SK-N-SH (cell line): ENCODE results near the gene RNASE8. TPM values are rescaled to one million over a fixed set of nuclear protein-coding genes. Genes with fewer than 3 reads are reported as not detected.
A peak's percentile ranks its signal among the peaks of the same experiment; 100 is the strongest.

Source experiments
- CTCF ChIA-PET: fragments of 300-600, 350-600 bp; formaldehyde crosslinking; extraction: SDS; loops from one replicate; lab custom pipeline; 2021; lab: Yijun Ruan, JAX
- POLR2A ChIA-PET: fragments of 350-600 bp; sonication (Branson Sonifier 250); formaldehyde crosslinking; extraction: SDS; loops from one replicate; lab custom pipeline; 2020; ENCODE audit warnings: antibody characterized with exemption, inconsistent platforms; lab: Yijun Ruan, JAX
- DNase-seq: peaks from one replicate; pipeline ENCODE4 v3.0.0; 2012
- H2AFZ ChIP-seq: fragments of 200-600 bp; sonication (generic); 2 replicates; pipeline ENCODE4 v1.8.1; 2016; ENCODE audit warnings: antibody characterized with exemption, mild to moderate bottlenecking, low read depth
- H3F3A ChIP-seq: fragments of 200-600 bp; sonication (generic); replicated peaks from 2 replicates; pipeline ENCODE3; 2016; ENCODE audit warnings: antibody characterized with exemption, mild to moderate bottlenecking; ENCODE audit not compliant: insufficient read depth
- H3K27ac ChIP-seq, 2 experiments: fragments of 200-500 bp in 1 of 2; fragments of 200-600 bp in 1 of 2; sonication (Bioruptor generic) in 1 of 2; sonication (generic), shearing (Covaris generic) in 1 of 2; 2 replicates each; pipeline versions ENCODE4 v1.5.1 to v1.6.1; 2014 to 2016; ENCODE audit warnings: low read depth in 2 of 2, inconsistent platforms in 1 of 2, low read length in 1 of 2, mild to moderate bottlenecking in 1 of 2, mixed read lengths in 1 of 2
- H3K27me3 ChIP-seq: fragments of 200-600 bp; sonication (generic), shearing (Covaris generic); 2 replicates; pipeline ENCODE4 v1.6.1; 2016; ENCODE audit warnings: mixed run types; ENCODE audit not compliant: insufficient read depth
- H3K36me3 ChIP-seq, 2 experiments: fragments of 200-500 bp in 1 of 2; fragments of 200-600 bp in 1 of 2; sonication (Bioruptor generic) in 1 of 2; sonication (generic) in 1 of 2; replicated peaks in 1 of 2; 2 replicates each; pipeline versions ENCODE3 to v1.5.1; 2014 to 2016; ENCODE audit warnings: low read length in 1 of 2, mild to moderate bottlenecking in 1 of 2; ENCODE audit not compliant: insufficient read depth in 2 of 2, control insufficient read depth in 1 of 2
- H3K4me1 ChIP-seq, 2 experiments: fragments of 200-500 bp in 1 of 2; fragments of 200-600 bp in 1 of 2; sonication (Bioruptor generic) in 1 of 2; sonication (generic), shearing (Covaris generic) in 1 of 2; 2 replicates each; pipeline versions ENCODE4 v1.5.1 to v1.6.1; 2014 to 2016; ENCODE audit warnings: low read depth in 1 of 2, low read length in 1 of 2, mixed run types in 1 of 2; ENCODE audit not compliant: insufficient read depth in 2 of 2, control insufficient read depth in 1 of 2
- H3K4me2 ChIP-seq: fragments of 200-600 bp; sonication (generic), shearing (Covaris generic); 2 replicates; pipeline ENCODE4 v1.6.1; 2017; ENCODE audit warnings: mixed run types
- H3K4me3 ChIP-seq, 2 experiments: fragments of 200-500 bp in 1 of 2; fragments of 200-600 bp in 1 of 2; sonication (Bioruptor generic) in 1 of 2; sonication (generic), shearing (Covaris generic) in 1 of 2; 2 replicates each; pipeline versions ENCODE4 v1.5.1 to v1.8.1; 2014 to 2016; ENCODE audit warnings: low read depth in 2 of 2, inconsistent platforms in 1 of 2, low read length in 1 of 2, mild to moderate bottlenecking in 1 of 2, mixed read lengths in 1 of 2, moderate library complexity in 1 of 2
- H3K79me2 ChIP-seq: fragments of 200-600 bp; sonication (generic); 2 replicates; pipeline ENCODE4 v1.8.1; 2017; ENCODE audit warnings: mild to moderate bottlenecking; ENCODE audit not compliant: insufficient read depth
- H3K9ac ChIP-seq: fragments of 200-600 bp; sonication (generic); 2 replicates; pipeline ENCODE4 v1.6.1; 2017; ENCODE audit warnings: mixed run types
- H3K9me2 ChIP-seq: fragments of 200-600 bp; sonication (generic); 2 replicates; pipeline ENCODE4 v1.6.1; 2017; ENCODE audit warnings: mixed run types
- H3K9me3 ChIP-seq: fragments of 200-600 bp; sonication (generic); 2 replicates; pipeline ENCODE4 v1.6.1; 2017; ENCODE audit warnings: mixed run types, mild to moderate bottlenecking, moderate library complexity
- H4K20me1 ChIP-seq: fragments of 200-600 bp; sonication (generic); 2 replicates; pipeline ENCODE4 v1.6.1; 2017; ENCODE audit warnings: mild to moderate bottlenecking, mixed run types; ENCODE audit not compliant: insufficient read depth
- ELF1 ChIP-seq: IDR thresholded peaks from 2 replicates; pipeline ENCODE4 v1.4.0; 2012
- EP300 ChIP-seq, 2 experiments: IDR thresholded peaks; 2 replicates each; pipeline versions ENCODE4 v1.4.0 to v1.6.1; 2012; ENCODE audit warnings: borderline replicate concordance in 1 of 2, low read depth in 1 of 2, low read length in 1 of 2
- EZH2phosphoT487 ChIP-seq: fragments of 200-600 bp; sonication (generic); IDR thresholded peaks from 2 replicates; pipeline ENCODE4 v1.6.1; 2017; ENCODE audit warnings: low read depth, mixed run types, mild to moderate bottlenecking, antibody characterized with exemption, moderate library complexity, borderline replicate concordance
- FOSL2 ChIP-seq: IDR thresholded peaks from 2 replicates; pipeline ENCODE4 v1.4.0; 2012; ENCODE audit warnings: low read depth, mild to moderate bottlenecking, moderate library complexity, borderline replicate concordance
- FOXJ3 ChIP-seq: sonication (generic); formaldehyde crosslinking; IDR thresholded peaks from 2 replicates; pipeline ENCODE4 v1.5.1; 2020; ENCODE audit warnings: mild to moderate bottlenecking, missing genetic modification reagents
- GABPA ChIP-seq: IDR thresholded peaks from 2 replicates; pipeline ENCODE4 v1.4.0; 2012; ENCODE audit warnings: low read depth, mild to moderate bottlenecking
- JUND ChIP-seq: IDR thresholded peaks from 2 replicates; pipeline ENCODE4 v1.4.0; 2012
- MEF2A ChIP-seq: IDR thresholded peaks from 2 replicates; pipeline ENCODE4 v1.4.0; 2012; ENCODE audit warnings: low read depth, borderline replicate concordance
- NFIC ChIP-seq: IDR thresholded peaks from 2 replicates; pipeline ENCODE4 v1.4.0; 2012; ENCODE audit warnings: borderline replicate concordance
- NRF1 ChIP-seq: IDR thresholded peaks from 2 replicates; pipeline ENCODE4 v1.6.1; 2012; ENCODE audit warnings: low read depth, mild to moderate bottlenecking, low read length
- RFX5 ChIP-seq: IDR thresholded peaks from 2 replicates; pipeline ENCODE4 v1.6.1; 2012; ENCODE audit warnings: mild to moderate bottlenecking, improper control_type of control experiment, low read length
- RXRA ChIP-seq: IDR thresholded peaks from 2 replicates; pipeline ENCODE4 v1.4.0; 2012; ENCODE audit warnings: low read depth, mild to moderate bottlenecking, borderline replicate concordance
- SIN3A ChIP-seq: IDR thresholded peaks from 2 replicates; pipeline ENCODE4 v1.6.1; 2012; ENCODE audit warnings: low read depth, mild to moderate bottlenecking, low read length, moderate library complexity, borderline replicate concordance
- SMC3 ChIP-seq: IDR thresholded peaks from 2 replicates; pipeline ENCODE4 v1.6.1; 2012; ENCODE audit warnings: low read depth, low read length, improper control_type of control experiment
- TAF1 ChIP-seq: IDR thresholded peaks from 2 replicates; pipeline ENCODE4 v1.6.1; 2012; ENCODE audit warnings: low read depth, mild to moderate bottlenecking, low read length, moderate library complexity, borderline replicate concordance
- TCF12 ChIP-seq: IDR thresholded peaks from 2 replicates; pipeline ENCODE4 v1.4.0; 2012
- USF1 ChIP-seq: IDR thresholded peaks from 2 replicates; pipeline ENCODE4 v1.4.0; 2012; ENCODE audit warnings: low read depth, borderline replicate concordance
- YY1 ChIP-seq: IDR thresholded peaks from 2 replicates; pipeline ENCODE4 v1.4.0; 2012; ENCODE audit warnings: low read depth, mild to moderate bottlenecking
- ZBTB33 ChIP-seq: IDR thresholded peaks from 2 replicates; pipeline ENCODE4 v1.4.0; 2012; ENCODE audit warnings: low read depth, borderline replicate concordance
- WGBS: methylation state at CpG from one replicate; pipeline ENCODE4 v1.1.6; 2017; ENCODE audit warnings: low lambda C conversion rate; 5-methylcytosine and 5-hydroxymethylcytosine counted together
- polyA plus RNA-seq, 3 experiments: library from polyadenylated mRNA; depleted of rRNA; stranded (reverse); fragments of >200 nt; gene quantifications; 2 replicates each; pipeline ENCODE4 v1.2.3, GENCODE V29; 2012
- TF ChIP-seq, protein P1 (sequence below): IDR thresholded peaks from 2 replicates; pipeline ENCODE4 v1.4.0; 2012; ENCODE audit warnings: low read depth

Gene RNASE8
- polyA plus RNA-seq, 1 of the 3 experiments (the other 2 are of a cell fraction), result not detected

DNA sequence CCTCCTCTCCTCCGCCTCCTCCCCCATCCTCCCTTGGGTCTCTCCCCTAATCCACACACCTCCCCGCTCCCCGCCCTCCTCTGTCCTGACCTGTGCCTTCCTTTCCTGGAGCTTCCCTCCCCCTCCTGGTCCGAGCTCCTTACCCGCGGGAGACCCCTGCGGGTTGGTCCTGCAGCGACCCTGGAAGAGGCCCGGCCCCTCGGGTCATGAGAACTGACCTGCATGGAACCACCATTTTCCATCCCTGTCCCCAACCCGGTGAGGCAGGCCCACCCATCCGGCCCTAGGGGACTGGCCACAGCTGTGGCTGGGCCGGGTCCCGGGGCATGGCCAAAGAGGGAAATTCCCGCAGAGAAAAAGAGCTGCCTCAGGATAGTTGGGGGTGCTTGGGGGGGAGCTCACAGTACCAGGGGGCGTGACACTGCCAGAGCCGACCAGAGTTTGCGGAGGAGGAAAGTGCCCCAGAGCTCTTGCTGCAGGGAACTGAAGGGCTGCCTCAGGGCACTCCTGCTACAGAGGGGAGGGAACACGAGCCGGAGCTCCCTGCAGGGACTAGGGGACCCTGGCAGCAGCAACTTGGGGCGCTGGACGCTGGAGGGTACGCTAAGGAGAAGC, 13.1 kb downstream of the RNASE8 start:
- POLR2A ChIA-PET, result interaction anchor here (0.7 to 2.7 kb wide), 12 partner anchors 9 to 728 kb away, joined by 3 to 19 read pairs (median 8); partner anchors contain the start of genes PARP2, TMEM253 and ZNF219

GRCh38 chr14:21071225-21072030, 13.8 kb downstream of the RNASE8 start:
- Histone ChIP-seq H3K9me2 (no peaks in the 10 kb centered on the region), H4K20me1 (0 out of 2 replicates have a peak, but pooled peaks cover 8% of the 10 kb centered on the region), H3K27ac (peak overlapping the region; percentile 98 to 99), H3K27me3 (no peaks in the 10 kb centered on the region), H3K4me3 (peak overlapping the region; percentile 81 to 89), H3K4me1 (peaks cover 22 to 37% of the 10 kb centered on the region in 2 experiments), H3K79me2 (peaks cover 57% of the 10 kb centered on the region), H3K9me3 (no peaks in the 10 kb centered on the region), H3K9ac (peak overlapping the region; percentile 93), H3F3A (peaks cover 30% of the 10 kb centered on the region), H3K4me2 (peak overlapping the region; percentile 95), H3K36me3 (peaks cover 29 to 40% of the 10 kb centered on the region in 2 experiments), H2AFZ (no peak overlapping the region; the same call in 1 of the 2 replicates)
- 5% methylated on average over 26 of the region's 37 CpGs for WGBS
- CTCF ChIA-PET, result interaction anchor here (0.9 to 13.2 kb wide), 17 partner anchors 10 to 101 kb away, joined by 3 to 296 read pairs (median 5); partner anchors contain the start of genes TMEM253, TPPP2 and ZNF219
- DNase-seq, result peak; percentile 95
- POLR2A ChIA-PET, result interaction anchor here (0.9 to 2.7 kb wide), 12 partner anchors 9 to 728 kb away, joined by 3 to 19 read pairs (median 8); partner anchors contain the start of genes PARP2, TMEM253 and ZNF219
- TF ChIP-seq SMC3, result no peak
- no peak for TF ChIP-seq EZH2phosphoT487
- no peak for TF ChIP-seq SIN3A
- no peak for TF ChIP-seq USF1
- TF ChIP-seq, protein P1, sequence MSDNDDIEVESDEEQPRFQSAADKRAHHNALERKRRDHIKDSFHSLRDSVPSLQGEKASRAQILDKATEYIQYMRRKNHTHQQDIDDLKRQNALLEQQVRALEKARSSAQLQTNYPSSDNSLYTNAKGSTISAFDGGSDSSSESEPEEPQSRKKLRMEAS, result peak; percentile 62
- no peak for TF ChIP-seq ELF1
- TF ChIP-seq RXRA, result no peak
- TF ChIP-seq NRF1, result no peak
- TF ChIP-seq EP300 (IDR thresholded peaks at IDR 0.05; ENCODE audit: borderline replicate concordance in 1 of 2, low read depth in 1 of 2, low read length in 1 of 2), result peak in 1 of 2 experiments; percentile 25; a peak in 1 of 4 replicates
- TF ChIP-seq MEF2A, result no peak
- no peak for TF ChIP-seq JUND
- TF ChIP-seq FOXJ3, result no peak
- TF ChIP-seq GABPA, result 0 out of 2 replicates have a peak, but pooled peaks have one; percentile 10
- TF ChIP-seq TAF1, result peak; percentile 55; the same call in 1 of the 2 replicates
- no peak for TF ChIP-seq YY1

More for the DNA sequence above, 13.1 kb downstream of the RNASE8 start:
- CTCF ChIA-PET, result interaction anchor here (0.7 to 13.2 kb wide), 17 partner anchors 12 to 100 kb away, joined by 3 to 296 read pairs (median 5); partner anchors contain the start of genes TMEM253, TPPP2 and ZNF219
- peak; percentile 71 for DNase-seq
- TF ChIP-seq RXRA, result no peak
- no peak for TF ChIP-seq RFX5
- TF ChIP-seq ZBTB33, result no peak
- no peak for TF ChIP-seq FOSL2
- no peak for TF ChIP-seq EZH2phosphoT487
- no peak for TF ChIP-seq NFIC
- no peak for TF ChIP-seq TCF12
- peak; percentile 58; the same call in 1 of the 2 replicates for TF ChIP-seq SIN3A
- TF ChIP-seq, all 33 proteins: peak for 1
- H3K4me3 ChIP-seq, result peak overlapping the region; percentile 81 to 89
- no peaks in the 10 kb centered on the region for H3K9me3 ChIP-seq
- no peaks in the 10 kb centered on the region for H3K27me3 ChIP-seq
- 1% methylated on average over 20 of the region's 23 CpGs for WGBS
- H3F3A ChIP-seq, result peaks cover 30% of the 10 kb centered on the region
- peak overlapping the region; percentile 39; the same call in 1 of the 2 replicates for H2AFZ ChIP-seq
- H3K27ac ChIP-seq, result peak overlapping the region; percentile 98 to 99
- H3K4me2 ChIP-seq, result peak overlapping the region; percentile 95
- H3K4me1 ChIP-seq, result peaks cover 22 to 33% of the 10 kb centered on the region in 2 experiments
- peaks cover 22 to 32% of the 10 kb centered on the region in 2 experiments for H3K36me3 ChIP-seq
- 0 out of 2 replicates have a peak, but pooled peaks cover 8% of the 10 kb centered on the region for H4K20me1 ChIP-seq
- peaks cover 51% of the 10 kb centered on the region for H3K79me2 ChIP-seq
- no peaks in the 10 kb centered on the region for H3K9me2 ChIP-seq
- H3K9ac ChIP-seq, result peak overlapping the region; percentile 93
